Frontal cortex (tissue), 4 donors: ENCODE measurements around the gene TRMT2A. TPM values are rescaled to one million over a fixed set of nuclear protein-coding genes. Genes with fewer than 3 reads are reported as not detected.

Source experiments
- DNase-seq, 2 donors: peaks; one replicate each; pipeline ENCODE4 v3.0.0; 2012; ENCODE audit warnings: low spot score in 2 of 2
- FAIRE-seq: peaks from 2 replicates; lab custom pipeline; 2012; peaks lifted over from hg19 to GRCh38; lab: Jason Lieb, UNC
- total RNA-seq: library from RNA; depleted of rRNA; stranded (reverse); fragments of >200 nt; gene quantifications from one replicate; pipeline ENCODE4 v1.2.3, GENCODE V29; 2014
- donor health status: control.
- donor health status: control.
- donor health status: control.

The TRMT2A gene
- total RNA-seq, 1 donor from 2014 or later = 28.9 TPM

DNA sequence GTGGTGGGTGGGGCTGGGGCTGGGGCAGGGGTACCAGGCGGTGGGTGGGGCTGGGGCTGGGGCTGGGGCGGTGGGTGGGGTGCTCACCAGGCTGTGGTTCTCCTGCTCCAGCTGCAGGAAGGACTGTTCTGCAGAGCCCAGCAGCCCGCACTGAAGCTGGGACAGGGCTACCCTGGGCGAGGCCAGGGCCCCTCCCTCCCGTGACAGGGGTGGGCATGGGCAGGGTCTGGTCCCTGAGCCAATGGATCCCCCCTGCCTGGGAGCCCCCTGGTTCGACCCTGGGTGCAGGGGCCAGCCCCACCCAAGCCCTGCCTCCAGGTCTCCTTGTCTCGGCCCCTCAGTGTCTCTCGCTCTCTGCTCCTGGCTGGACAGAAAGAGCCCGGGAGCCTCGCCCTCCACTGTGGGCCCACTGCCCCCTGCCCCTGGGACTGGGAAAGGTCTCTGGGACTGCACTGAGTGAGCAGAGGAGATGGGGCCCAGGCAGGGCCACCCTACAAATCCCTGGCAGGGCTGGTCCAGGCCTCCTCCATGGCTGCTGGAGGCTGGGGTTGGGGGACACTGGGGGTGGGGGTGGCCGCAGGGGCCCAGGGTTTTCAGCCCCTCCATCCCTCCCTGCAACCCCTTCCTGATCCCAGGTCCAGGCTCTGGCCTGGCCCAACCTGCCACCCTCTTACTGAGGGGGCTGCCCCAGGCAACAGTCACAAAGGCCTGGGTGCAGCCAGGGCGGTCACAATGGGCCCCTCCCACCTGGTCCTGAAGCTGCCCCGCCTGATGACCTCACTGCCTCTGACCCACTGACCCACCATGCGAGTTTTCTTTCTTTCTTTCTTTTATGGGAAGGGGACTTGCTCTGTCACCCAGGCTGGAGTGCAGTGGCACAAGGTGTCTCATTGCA is 33.6 kb upstream of the TRMT2A start, which contains the start of gene CCDC188:
CCDC188 (minus strand) TSS at position 675 of the 895 bp plus-strand sequence; CDS start at position 606, 69 bp downstream.
- FAIRE-seq (no peak), DNase-seq (no peak)

DNA sequence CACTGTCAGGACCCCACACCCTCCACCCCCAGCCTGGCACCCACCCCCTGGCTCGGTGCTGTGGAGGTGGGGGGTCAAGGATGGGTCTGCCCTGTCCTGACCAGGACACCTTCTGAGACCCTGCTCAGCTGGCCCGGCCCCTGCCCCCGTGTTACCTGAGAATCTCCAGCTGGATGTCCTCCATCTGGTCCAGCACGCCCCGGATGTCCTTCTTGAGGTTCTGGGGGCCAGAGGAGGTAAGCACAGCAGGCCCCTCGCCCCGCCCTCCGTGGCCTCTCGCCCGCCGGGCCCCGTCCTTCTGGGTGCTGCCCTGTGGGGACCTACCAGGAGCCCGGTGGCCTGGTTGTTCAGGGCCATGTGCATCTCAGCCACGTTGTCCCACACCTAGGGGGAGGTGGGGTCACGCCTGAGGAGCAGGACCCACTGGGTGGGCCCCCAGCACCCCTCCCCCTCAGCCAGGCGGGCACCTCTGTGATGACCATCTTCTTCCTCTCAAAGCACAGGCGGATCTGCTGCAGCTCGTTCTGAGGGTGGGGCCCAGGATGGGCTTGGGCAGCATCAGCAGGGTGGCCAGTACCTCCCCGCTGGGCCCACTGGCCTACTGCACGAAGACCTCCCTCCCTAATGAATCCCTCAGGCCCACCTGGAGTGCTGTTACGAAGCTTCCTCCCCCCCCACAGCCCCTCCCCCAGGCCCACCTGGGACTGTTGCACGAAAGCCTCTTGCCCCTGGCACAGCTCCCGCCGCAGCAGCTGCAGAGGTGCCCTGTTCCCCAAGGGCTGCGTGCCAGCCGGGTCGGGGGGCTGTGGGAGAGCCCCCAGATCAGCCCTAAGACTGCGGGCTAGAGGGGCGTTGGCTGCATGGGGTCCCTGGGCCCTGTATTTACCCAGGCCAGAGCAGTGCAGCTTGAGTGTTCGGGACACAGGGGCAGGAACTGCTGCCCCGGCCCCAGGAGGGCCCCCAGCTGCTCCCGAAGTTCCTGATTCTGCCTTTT is 32.5 kb upstream of the TRMT2A start:
- FAIRE-seq (no peak), DNase-seq (no peak)

DNA sequence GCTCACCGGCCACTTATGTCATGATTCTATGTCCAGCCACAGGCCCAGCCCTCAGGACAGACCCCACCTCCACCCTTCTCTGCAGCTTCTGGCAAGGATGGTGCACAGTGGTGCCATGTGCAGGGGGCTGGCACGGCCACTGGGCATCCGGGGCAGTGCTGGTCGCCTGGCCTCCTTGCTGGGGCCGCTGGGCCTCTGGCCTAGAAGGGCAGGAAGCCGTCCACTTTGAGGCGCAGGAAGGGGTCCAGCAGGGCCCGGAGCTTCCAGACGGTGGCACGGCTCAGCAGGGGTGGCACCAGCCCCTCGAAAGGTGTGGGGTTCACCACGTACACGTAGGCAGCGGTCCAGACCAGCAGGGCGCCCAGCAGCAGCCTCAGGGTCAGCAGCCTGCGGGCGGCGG is 31.4 kb upstream of the TRMT2A start:
- DNase-seq (no peak), FAIRE-seq (no peak)

DNA sequence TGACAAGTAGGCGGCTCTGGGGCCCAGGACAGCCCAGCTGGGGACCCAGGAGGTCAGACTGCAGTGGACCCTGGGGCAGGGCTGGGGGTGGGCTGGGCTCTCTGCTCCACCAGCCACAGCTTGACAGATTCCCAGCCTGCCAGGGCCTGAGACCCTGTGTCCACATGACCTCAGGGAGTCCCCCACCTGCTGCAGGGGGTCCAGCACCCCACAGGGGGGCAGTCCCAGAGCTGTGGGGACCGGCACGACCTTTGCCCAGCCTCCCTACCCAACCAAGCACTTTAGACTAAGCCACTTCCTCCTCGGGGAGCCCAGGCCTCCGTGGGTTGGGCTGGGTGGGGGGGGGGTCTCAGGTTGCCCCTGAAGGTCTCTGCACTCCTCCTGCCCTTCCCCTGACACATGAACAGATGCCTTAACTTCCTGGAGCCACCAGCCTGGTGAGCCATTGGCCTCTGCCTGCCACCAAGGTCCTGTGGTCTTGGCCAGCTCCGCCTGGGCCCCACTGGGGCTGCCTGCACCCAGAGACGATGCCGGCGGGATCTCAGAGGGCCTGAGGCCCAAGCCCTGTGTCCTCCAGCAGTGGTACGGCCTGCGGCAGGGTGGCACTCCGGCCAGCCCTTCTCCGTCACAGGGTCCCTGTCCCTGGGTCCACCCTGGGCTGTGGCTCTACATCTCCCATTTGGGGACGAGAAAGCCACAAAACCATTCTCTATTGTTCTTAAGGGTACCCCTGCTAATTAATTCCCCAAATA is 30.4 kb upstream of the TRMT2A start:
- no peak for FAIRE-seq

DNA sequence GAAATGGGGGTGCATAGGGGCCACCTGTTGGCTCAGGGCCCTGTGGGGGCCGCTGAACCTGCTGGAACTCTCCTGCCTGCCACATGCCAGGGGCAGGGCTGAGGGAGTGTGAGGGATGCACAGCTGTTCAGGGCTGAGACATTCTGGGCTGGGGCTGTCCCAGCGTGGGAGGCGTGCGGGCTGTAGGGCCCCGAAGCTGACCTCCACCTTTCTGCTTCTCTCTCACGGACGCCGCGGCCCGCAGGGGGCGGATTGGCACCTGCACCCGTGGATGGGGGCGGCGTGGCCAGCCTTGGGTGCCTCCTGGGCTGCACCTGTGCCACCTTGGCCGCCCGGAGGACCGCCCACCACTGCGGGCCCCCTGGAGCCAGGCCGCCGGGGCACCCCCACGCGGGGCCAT is 29.8 kb upstream of the TRMT2A start:
- no peak for FAIRE-seq
- no peak for DNase-seq

More for the DNA sequence above, 30.4 kb upstream of the TRMT2A start:
- DNase-seq = no peak

DNA sequence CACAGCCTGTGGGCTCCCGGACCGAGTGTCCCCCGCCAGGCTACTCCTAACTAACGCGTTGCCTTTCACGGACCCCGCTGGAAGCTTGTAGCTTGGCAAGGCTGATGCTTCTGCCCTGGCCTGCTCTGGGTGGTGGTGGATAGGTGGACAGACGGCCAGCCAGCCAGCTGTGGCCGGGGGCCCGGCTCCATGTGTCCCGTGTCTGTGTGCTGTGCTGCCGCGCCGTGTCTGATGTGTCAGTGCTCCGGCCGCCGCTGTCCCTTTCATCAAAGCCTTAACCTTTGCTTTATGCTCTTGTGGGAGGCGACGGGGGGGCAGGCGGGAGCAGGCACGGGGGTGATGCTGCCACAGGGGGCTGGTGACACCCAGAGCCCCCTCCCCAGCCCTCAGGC is 28.8 kb upstream of the TRMT2A start:
- FAIRE-seq = no peak
- no peak for DNase-seq

DNA sequence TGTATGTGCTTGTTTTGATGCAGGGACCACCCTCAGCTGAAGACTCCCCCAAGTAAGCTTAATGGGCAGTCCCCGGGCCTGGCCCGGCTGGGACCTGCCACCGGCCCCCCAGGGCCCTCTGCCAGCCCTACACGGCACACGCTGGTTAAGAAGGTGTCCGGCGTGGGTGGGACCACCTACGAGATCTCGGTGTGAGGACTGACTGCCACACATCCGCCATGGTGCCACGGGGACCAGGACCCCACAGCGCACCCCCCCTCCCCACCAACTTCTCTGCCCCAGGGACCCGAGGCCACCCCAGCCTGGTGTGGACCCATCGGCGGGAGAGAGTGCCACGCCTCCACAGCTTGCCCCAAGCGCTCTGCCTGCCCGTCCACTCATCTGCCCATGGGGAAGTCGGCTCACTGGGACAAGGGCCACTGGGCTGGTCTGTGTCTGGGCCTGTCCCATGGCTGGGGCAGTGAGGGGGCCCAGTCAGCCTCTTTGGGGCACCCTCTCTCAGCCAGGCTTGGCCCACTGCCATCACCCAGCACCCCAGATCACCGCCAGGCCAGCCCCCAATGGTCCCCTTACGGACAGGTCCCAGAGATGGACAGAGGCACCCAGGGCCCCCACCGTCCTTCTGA is 28.3 kb upstream of the TRMT2A start:
- DNase-seq (no peak), FAIRE-seq (no peak)

DNA sequence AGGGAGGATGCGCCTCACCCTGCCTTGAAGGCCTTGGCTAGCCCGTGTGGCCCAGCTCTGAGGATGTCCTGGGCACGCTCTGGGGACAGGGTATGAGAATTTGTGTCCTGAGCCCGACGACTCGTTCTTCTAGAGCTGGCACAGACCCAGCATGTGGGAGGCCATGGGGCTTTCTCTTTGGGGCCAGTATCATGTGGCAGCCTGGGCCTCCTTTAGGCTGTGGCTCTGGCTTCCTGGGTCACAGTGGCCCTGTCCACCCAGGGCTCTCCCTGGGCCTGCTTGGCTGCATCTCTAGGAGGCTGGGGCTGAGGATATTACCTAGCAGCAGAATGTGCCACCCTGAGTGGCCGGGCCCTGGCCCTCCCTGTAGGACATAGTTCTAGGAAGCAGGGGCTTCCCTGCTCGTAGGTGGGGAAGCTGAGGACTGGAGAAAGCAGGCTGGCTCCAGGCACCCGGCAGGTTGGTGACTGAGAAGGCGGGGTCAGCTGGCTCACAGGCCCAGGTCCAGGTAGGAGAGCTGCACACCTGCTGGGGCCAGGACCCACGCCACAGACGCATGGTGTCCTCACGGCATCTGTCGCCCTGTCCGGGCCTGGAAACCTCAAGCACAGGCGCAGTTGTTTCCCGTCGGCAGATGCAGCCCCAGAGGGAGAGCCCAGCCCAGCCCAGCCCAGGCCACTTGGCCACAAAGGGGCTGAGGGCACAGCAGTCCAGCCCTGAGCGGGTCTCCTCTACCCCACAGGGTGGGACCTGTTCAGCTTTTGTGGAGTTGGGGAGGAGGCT is 27.0 kb upstream of the TRMT2A start:
- FAIRE-seq (no peak), DNase-seq (no peak)

DNA sequence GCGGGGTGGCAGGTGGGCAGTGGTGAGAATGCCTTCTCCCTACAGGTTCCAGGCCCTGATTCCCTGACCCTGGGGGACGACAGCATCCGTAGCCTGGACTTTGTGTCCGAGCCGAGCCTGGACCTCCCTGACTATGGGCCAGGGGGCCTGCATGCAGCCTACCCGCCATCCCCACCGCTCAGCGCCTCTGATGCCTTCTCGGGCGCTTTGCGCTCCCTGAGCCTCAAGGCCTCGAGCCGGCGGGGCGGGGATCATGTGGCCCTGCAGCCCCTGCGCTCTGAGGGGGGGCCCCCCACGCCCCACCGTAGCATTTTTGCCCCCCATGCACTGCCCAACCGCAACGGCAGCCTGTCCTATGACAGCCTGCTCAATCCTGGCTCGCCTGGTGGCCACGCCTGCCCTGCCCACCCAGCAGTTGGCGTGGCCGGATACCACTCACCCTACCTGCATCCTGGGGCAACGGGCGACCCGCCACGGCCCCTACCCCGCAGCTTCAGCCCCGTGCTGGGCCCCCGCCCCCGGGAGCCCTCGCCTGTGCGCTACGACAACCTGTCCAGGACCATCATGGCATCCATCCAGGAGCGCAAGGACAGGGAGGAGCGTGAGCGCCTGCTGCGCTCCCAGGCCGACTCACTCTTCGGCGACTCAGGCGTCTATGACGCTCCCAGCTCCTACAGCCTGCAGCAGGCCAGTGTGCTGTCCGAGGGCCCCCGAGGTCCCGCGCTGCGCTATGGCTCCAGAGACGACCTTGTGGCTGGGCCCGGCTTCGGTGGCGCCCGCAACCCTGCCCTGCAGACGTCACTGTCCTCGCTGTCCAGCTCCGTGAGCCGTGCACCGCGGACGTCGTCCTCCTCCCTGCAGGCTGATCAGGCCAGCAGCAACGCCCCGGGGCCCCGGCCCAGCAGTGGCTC is 25.9 kb upstream of the TRMT2A start:
- FAIRE-seq = no peak

DNA sequence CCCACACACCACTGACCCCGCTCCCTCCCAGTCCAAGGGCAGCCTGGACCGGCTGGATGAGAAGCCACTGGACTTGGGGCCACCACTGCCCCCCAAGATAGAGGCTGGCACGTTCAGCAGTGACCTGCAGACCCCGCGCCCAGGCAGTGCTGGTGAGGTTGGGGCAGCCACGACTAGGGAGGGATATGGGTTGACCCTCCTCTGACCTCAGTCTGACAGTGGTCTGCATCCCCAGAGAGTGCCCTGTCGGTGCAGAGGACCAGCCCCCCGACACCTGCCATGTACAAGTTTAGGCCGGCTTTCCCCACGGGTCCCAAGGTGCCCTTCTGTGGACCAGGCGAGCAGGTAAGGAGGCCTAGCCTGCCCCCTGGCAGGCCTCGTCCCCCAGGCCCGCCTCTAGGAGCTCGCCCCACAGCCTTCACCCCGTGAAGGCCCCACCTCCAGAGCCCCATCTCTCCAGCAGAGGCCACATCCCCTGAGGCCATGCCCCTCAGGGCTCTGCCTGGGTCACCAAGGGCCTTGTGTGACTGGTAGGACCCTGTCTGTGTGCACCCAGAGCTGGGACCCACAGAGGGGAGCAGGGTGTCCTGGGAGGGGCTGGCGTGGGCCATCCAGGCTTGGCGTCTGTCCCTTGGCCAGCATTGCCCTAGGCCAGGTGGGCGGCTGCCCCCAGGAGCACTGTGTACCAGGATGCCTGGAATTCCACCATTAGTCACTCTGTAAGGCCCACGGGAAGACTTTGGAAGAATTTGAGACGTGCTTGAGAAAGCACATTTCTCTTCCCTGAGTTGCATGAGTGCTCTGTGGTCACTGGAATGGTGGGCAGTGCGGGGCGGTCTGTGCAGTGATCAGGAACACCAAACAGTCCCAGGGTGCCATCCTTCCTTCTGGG is 24.4 kb upstream of the TRMT2A start:
- no peak for FAIRE-seq
- DNase-seq = no peak

More for the DNA sequence above, 25.9 kb upstream of the TRMT2A start:
- no peak for DNase-seq

DNA sequence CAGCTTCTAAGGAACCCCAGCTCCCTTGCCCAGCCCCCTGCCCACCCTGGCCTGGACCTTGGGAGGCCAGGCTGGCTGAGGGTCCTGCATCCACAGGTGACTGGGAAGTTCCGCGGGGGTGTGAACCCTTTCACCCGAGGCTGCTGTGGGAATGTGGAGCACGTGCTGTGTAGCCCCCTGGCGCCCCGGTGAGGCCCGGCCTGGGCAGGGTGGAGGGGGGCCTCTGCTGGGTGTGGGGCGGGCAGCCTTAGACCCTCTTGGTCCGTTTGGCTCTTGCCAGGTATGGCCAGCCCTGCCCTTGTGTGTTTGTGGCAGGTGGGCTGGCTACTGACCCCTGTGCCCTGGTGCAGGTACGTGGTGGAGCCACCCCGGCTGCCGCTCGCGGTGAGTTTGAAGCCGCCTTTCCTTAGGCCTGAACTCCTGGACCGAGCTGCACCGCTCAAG is 23.5 kb upstream of the TRMT2A start:
- DNase-seq (no peak), FAIRE-seq (no peak)

DNA sequence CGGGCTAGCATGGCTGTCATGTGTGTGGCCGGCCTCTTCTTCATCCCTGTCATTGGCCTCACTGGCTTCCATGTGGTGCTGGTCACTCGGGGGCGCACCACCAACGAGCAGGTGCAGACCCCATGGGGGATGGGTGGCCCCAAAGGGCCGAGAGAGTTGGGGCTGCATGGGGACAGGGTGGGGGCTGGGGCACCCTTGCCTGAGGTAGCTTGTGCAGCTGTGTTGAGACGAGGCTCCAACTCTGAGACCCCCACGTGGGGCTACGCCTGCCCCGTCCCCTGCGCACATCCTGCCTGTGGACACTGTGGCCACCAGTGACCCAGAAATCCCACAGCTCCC is 23.1 kb upstream of the TRMT2A start:
- DNase-seq (no peak), FAIRE-seq (no peak)

DNA sequence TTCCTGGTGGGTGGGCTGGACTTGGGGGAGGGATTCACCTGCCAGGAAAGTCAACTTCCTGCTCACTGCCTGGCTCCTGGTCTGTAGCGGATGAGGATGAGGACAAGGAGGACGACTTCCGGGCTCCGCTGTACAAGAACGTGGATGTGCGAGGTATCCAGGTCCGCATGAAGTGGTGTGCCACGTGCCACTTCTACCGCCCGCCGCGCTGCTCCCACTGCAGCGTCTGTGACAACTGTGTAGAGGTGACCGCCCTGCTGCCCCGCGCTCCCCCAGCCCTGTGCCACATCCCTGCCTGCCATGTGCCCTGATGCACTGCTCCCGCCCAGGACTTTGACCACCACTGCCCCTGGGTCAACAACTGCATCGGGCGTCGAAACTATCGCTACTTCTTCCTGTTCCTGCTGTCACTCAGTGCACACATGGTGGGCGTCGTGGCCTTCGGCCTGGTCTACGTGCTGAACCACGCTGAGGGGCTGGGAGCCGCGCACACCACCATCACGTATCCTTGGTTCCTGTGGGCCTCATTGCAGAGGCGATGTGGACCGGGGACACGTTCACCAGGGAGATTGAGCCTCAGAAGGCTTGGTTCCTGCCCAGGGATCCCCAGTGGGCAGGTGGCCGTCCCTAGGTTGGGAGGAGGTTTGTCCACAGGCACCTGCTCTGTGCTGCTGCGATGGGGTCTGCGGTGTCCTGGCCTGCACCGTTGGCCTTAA is 22.5 kb upstream of the TRMT2A start:
- DNase-seq (no peak), FAIRE-seq (no peak)

DNA sequence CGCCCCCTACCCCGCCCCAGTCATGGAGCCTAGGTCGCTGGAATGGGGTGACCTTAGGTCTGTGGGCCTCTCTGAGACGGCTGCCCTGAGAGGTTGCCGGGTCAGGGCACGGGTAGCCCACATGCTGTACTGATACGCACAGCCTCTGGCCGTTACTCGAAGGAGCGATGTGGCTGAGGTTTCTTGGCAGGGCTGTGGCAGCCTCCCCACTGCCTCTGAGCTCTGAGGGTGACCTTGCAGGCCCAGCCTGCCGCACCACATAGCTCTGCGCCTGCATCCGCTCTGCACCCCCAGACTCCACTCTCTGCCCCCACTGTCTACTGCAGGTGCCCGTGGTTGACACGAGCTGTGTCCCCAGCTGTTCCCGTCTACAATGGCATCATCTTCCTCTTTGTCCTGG is 21.8 kb upstream of the TRMT2A start:
- FAIRE-seq (no peak), DNase-seq (no peak)

DNA sequence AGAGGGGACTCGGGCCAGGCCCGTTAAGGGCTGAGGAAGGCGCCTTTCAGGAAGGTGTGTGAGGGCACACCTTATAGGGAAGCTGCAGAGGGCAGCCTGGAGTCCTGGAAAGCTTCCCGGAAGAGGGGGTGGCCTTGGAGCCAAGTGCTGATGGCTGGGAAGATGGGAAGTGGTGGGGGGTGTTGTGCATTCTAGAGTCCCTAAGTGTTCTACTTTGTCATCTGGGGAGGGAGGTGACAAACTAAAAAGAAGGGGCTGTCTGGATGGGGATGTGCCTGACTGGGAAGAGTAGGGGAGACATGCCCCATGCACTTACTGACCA is 21.4 kb upstream of the TRMT2A start:
- FAIRE-seq (no peak), DNase-seq (no peak)
